Measurements from ENCODE around the gene GAD1. TPM values are rescaled to one million over a fixed set of nuclear protein-coding genes. Genes with fewer than 3 reads are reported as not detected.
A peak's percentile ranks its signal among the peaks of the same experiment; 100 is the strongest.

GAD1 gene
- total RNA-seq, 1 donor from 2014 or later, result 0.43 TPM

DNA sequence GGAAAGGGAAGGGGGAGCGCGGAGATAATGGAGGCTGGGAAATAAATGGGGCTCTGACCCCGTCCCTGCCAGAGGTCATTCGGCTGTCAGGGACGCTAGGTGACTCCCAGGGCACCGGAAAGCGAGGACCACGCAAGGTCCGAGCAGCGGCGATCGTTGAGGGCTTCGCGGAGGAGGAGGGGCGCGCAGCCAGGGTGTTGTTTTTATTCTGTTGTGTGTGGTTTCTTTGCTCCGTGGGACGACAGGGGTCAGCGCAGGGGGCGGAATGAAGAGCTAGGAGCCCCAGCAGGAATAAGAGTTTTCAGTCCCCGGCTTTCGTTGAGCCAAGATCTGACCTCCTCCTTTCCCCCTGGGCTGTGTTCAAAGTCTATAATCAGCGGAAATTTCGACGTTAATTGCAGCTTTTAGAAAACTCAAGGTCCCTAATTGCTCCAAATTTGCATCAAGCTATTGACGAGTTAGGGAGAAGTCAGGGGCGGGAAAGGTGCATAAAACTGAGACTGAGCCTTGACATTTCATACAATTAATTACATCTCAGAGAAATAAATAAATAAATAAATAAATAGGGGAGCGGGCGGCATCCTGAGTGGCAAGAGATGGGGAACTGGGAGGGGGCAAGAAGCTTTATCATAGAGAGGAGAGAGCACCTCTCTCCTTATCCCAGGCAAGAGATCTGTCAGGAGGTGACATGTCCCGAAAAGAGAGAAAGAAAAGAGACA lies 2.2 kb downstream of the GAD1 start:
- H3K4me1 Mint-ChIP-seq (ENCODE audit: low read depth), result peaks cover 26% of the 10 kb centered on the region
- TF ChIP-seq, protein P1, sequence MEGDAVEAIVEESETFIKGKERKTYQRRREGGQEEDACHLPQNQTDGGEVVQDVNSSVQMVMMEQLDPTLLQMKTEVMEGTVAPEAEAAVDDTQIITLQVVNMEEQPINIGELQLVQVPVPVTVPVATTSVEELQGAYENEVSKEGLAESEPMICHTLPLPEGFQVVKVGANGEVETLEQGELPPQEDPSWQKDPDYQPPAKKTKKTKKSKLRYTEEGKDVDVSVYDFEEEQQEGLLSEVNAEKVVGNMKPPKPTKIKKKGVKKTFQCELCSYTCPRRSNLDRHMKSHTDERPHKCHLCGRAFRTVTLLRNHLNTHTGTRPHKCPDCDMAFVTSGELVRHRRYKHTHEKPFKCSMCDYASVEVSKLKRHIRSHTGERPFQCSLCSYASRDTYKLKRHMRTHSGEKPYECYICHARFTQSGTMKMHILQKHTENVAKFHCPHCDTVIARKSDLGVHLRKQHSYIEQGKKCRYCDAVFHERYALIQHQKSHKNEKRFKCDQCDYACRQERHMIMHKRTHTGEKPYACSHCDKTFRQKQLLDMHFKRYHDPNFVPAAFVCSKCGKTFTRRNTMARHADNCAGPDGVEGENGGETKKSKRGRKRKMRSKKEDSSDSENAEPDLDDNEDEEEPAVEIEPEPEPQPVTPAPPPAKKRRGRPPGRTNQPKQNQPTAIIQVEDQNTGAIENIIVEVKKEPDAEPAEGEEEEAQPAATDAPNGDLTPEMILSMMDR (IDR thresholded peaks at IDR 0.05; ENCODE audit: unreplicated experiment), result no peak
- no peaks in the 10 kb centered on the region for H3K36me3 Mint-ChIP-seq (ENCODE audit: insufficient read depth)
- H3K4me3 Mint-ChIP-seq (ENCODE audit: low read depth), result peak overlapping the region; percentile 66
- no peak for DNase-seq (ENCODE audit: low spot score, unreplicated experiment)
- H3K27me3 Mint-ChIP-seq, result peaks cover 92% of the 10 kb centered on the region
- H3K9me3 Mint-ChIP-seq (ENCODE audit: low read depth), result no peaks in the 10 kb centered on the region
- no peak overlapping the region for H3K27ac Mint-ChIP-seq

GRCh38 chr2:170819680-170820664 lies 3.3 kb downstream of the GAD1 start:
- H3K27ac Mint-ChIP-seq, result no peak overlapping the region
- H3K9me3 Mint-ChIP-seq (ENCODE audit: low read depth), result no peaks in the 10 kb centered on the region
- TF ChIP-seq, protein P1 (IDR thresholded peaks at IDR 0.05; ENCODE audit: unreplicated experiment), result no peak
- DNase-seq (ENCODE audit: low spot score, unreplicated experiment), result no peak
- peaks cover 92% of the 10 kb centered on the region for H3K27me3 Mint-ChIP-seq
- H3K4me3 Mint-ChIP-seq (ENCODE audit: low read depth), result no peak overlapping the region
- peaks cover 24% of the 10 kb centered on the region for H3K4me1 Mint-ChIP-seq (ENCODE audit: low read depth)
- no peaks in the 10 kb centered on the region for H3K36me3 Mint-ChIP-seq (ENCODE audit: insufficient read depth)

GRCh38 chr2:170820757-170821530 lies 4.3 kb downstream of the GAD1 start:
- H3K4me1 Mint-ChIP-seq (ENCODE audit: low read depth), result peaks cover 21% of the 10 kb centered on the region
- H3K9me3 Mint-ChIP-seq (ENCODE audit: low read depth), result no peaks in the 10 kb centered on the region
- TF ChIP-seq, protein P1 (IDR thresholded peaks at IDR 0.05; ENCODE audit: unreplicated experiment), result no peak
- no peak for DNase-seq (ENCODE audit: low spot score, unreplicated experiment)
- peaks cover 92% of the 10 kb centered on the region for H3K27me3 Mint-ChIP-seq
- H3K4me3 Mint-ChIP-seq (ENCODE audit: low read depth), result no peak overlapping the region
- no peaks in the 10 kb centered on the region for H3K36me3 Mint-ChIP-seq (ENCODE audit: insufficient read depth)
- H3K27ac Mint-ChIP-seq, result no peak overlapping the region

GRCh38 chr2:170821531-170822289 lies 5.0 kb downstream of the GAD1 start:
- TF ChIP-seq, protein P1 (IDR thresholded peaks at IDR 0.05; ENCODE audit: unreplicated experiment), result no peak

More at GRCh38 chr2:170821531-170822289, 5.0 kb downstream of the GAD1 start:
- peaks cover 90% of the 10 kb centered on the region for H3K27me3 Mint-ChIP-seq
- H3K9me3 Mint-ChIP-seq (ENCODE audit: low read depth), result no peaks in the 10 kb centered on the region
- H3K4me1 Mint-ChIP-seq (ENCODE audit: low read depth), result peaks cover 19% of the 10 kb centered on the region
- H3K27ac Mint-ChIP-seq, result no peak overlapping the region
- H3K4me3 Mint-ChIP-seq (ENCODE audit: low read depth), result no peak overlapping the region
- DNase-seq (ENCODE audit: low spot score, unreplicated experiment), result no peak
- no peaks in the 10 kb centered on the region for H3K36me3 Mint-ChIP-seq (ENCODE audit: insufficient read depth)

Data from progenitor cell of endocrine pancreas (in vitro differentiated cells).